Parathyroid adenoma (tissue), 2 donors: ENCODE results near the gene SET.

Experiments used
- H2AFZ ChIP-seq: fragments of 300-600 bp; sonication (generic); one replicate; pipeline ENCODE4 v1.7.0; 2017; ENCODE audit warnings: antibody characterized with exemption, mild to moderate bottlenecking
- H3K27ac ChIP-seq: fragments of 300-600 bp; sonication (generic); one replicate; pipeline ENCODE4 v1.7.0; 2017
- H3K27me3 ChIP-seq: fragments of 300-600 bp; sonication (generic); one replicate; pipeline ENCODE4 v1.7.0; 2017; ENCODE audit warnings: low read length; ENCODE audit not compliant: control insufficient read depth, insufficient read depth
- H3K36me3 ChIP-seq: fragments of 300-600 bp; sonication (generic); one replicate; pipeline ENCODE4 v1.7.0; 2017; ENCODE audit warnings: low read length; ENCODE audit not compliant: control insufficient read depth, insufficient read depth
- H3K4me1 ChIP-seq: fragments of 300-600 bp; sonication (generic); one replicate; pipeline ENCODE4 v1.7.0; 2017; ENCODE audit warnings: control low read depth
- H3K4me2 ChIP-seq: fragments of 300-600 bp; sonication (generic); one replicate; pipeline ENCODE4 v1.7.0; 2017; ENCODE audit warnings: low read length
- H3K4me3 ChIP-seq: fragments of 300-600 bp; sonication (generic); one replicate; pipeline ENCODE4 v1.7.0; 2017; ENCODE audit warnings: low read depth, low read length
- H3K79me2 ChIP-seq: fragments of 300-600 bp; sonication (generic); one replicate; pipeline ENCODE4 v1.7.0; 2017; ENCODE audit warnings: control low read depth
- H3K9ac ChIP-seq: fragments of 300-600 bp; sonication (generic); one replicate; pipeline ENCODE4 v1.7.0; 2017; ENCODE audit warnings: mild to moderate bottlenecking
- H3K9me3 ChIP-seq: fragments of 300-600 bp; sonication (generic); one replicate; pipeline ENCODE4 v1.7.0; 2017; ENCODE audit warnings: low read length; ENCODE audit not compliant: control insufficient read depth
- TF ChIP-seq, protein P1 (sequence below): fragments of 300-600 bp; sonication (generic); IDR thresholded peaks from one replicate; pipeline ENCODE4 v1.7.0; 2017; ENCODE audit warnings: antibody characterized with exemption, mild to moderate bottlenecking
- donor health status: primary hyperparathyroidism.

SET gene

DNA sequence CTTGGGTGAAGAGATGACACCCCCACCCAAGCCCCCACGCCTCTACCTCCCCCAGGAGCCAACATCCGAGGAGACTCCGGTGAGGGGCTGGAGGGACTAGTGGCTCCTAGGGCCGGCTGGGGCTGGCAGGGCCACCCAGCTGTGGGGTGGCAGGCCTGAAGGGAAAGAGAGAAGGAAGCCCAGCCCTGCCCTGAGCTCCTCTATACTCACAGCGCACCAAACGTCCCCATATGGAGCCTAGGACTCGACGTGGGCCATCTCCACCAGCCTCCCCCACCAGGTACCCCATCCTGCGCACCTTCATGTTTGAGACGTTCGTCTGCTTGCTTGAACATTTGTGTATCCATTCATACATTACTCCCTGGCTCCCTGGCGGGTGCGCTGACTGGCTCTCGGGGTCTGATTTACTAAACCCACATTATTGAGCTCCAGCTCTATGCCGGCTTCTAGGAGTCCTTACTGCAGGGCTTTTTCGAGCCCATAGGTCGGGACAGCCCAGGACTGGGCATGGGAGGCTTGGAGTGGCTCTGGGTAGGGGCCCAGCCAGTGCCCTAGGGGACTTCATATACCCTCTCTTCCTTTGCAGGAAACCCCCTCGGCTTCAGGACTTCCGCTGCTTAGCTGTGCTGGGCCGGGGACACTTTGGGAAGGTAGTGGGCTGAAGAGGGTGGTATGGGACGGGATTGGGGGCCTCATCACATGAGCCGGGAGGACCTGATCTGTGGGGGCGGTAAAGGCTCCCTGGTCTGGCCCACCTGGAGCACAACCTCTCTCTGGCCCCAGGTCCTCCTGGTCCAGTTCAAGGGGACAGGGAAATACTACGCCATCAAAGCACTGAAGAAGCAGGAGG lies 25.8 kb downstream of the SET start:
- H3K9ac ChIP-seq, result no peak overlapping the region
- no peak overlapping the region for H3K4me3 ChIP-seq
- no peak overlapping the region for H2AFZ ChIP-seq
- no peak overlapping the region for H3K27ac ChIP-seq
- no peak overlapping the region for H3K4me2 ChIP-seq
- H3K79me2 ChIP-seq, result no peaks in the 10 kb centered on the region
- H3K9me3 ChIP-seq, result no peaks in the 10 kb centered on the region
- H3K27me3 ChIP-seq, result no peaks in the 10 kb centered on the region
- TF ChIP-seq, protein P1, sequence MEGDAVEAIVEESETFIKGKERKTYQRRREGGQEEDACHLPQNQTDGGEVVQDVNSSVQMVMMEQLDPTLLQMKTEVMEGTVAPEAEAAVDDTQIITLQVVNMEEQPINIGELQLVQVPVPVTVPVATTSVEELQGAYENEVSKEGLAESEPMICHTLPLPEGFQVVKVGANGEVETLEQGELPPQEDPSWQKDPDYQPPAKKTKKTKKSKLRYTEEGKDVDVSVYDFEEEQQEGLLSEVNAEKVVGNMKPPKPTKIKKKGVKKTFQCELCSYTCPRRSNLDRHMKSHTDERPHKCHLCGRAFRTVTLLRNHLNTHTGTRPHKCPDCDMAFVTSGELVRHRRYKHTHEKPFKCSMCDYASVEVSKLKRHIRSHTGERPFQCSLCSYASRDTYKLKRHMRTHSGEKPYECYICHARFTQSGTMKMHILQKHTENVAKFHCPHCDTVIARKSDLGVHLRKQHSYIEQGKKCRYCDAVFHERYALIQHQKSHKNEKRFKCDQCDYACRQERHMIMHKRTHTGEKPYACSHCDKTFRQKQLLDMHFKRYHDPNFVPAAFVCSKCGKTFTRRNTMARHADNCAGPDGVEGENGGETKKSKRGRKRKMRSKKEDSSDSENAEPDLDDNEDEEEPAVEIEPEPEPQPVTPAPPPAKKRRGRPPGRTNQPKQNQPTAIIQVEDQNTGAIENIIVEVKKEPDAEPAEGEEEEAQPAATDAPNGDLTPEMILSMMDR, result no peak
- H3K4me1 ChIP-seq, result no peaks in the 10 kb centered on the region
- H3K36me3 ChIP-seq, result no peaks in the 10 kb centered on the region

DNA sequence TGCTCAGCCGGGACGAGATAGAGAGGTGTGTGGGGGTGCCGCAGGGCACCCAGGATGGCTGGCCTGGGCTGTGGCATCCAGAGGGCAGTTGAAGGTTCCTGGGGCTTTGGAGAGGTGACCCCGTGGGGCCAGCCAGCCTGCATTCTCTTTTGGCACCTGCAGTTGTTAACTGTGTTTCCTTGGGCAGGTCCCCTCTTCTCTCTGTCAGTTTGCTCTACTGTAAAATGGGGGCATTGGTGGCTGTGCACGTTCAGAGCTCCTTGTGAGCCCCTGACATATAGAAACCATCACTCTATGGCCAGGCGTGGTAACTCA lies 26.4 kb downstream of the SET start:
- no peak overlapping the region for H3K4me2 ChIP-seq
- H3K27me3 ChIP-seq, result no peaks in the 10 kb centered on the region
- H3K4me1 ChIP-seq, result no peaks in the 10 kb centered on the region
- no peak overlapping the region for H3K4me3 ChIP-seq
- no peaks in the 10 kb centered on the region for H3K9me3 ChIP-seq
- no peak overlapping the region for H3K9ac ChIP-seq
- no peaks in the 10 kb centered on the region for H3K79me2 ChIP-seq
- H2AFZ ChIP-seq, result no peak overlapping the region
- H3K27ac ChIP-seq, result no peak overlapping the region
- TF ChIP-seq, protein P1, result no peak
- no peaks in the 10 kb centered on the region for H3K36me3 ChIP-seq

DNA sequence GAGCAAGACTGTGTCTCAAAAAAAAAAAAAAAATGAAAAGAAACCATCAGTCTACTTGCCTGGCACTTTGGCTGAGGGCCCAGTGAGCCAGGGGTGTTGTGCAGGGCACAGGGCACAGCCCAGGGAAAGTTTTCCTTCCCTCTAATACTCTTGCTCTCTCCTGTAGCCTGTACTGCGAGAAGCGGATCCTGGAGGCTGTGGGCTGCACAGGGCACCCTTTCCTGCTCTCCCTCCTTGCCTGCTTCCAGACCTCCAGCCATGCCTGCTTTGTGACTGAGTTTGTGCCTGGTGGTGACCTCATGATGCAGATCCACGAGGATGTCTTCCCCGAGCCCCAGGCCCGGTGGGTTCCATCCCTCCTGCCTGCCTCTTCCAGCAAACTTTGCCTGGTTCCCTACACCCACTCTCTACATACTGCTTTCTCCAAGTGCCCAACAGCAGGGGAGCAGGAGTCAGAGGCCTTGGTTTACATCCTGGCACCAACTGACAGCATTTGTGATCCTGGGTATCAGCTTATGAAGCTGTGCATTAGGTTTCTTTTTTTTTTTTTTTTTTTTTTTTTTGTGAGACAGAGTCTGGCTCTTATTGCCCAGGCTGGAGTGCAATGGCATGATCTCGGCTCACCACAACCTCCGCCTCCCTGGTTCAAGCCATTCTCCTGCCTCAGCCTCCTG lies 27.7 kb downstream of the SET start:
- TF ChIP-seq, protein P1, result no peak
- Histone ChIP-seq H3K27ac (no peak overlapping the region), H3K9me3 (no peaks in the 10 kb centered on the region), H3K79me2 (no peaks in the 10 kb centered on the region), H3K27me3 (no peaks in the 10 kb centered on the region), H3K4me2 (no peak overlapping the region), H3K9ac (no peak overlapping the region), H2AFZ (no peak overlapping the region), H3K36me3 (no peaks in the 10 kb centered on the region), H3K4me1 (no peaks in the 10 kb centered on the region), H3K4me3 (no peak overlapping the region)

DNA sequence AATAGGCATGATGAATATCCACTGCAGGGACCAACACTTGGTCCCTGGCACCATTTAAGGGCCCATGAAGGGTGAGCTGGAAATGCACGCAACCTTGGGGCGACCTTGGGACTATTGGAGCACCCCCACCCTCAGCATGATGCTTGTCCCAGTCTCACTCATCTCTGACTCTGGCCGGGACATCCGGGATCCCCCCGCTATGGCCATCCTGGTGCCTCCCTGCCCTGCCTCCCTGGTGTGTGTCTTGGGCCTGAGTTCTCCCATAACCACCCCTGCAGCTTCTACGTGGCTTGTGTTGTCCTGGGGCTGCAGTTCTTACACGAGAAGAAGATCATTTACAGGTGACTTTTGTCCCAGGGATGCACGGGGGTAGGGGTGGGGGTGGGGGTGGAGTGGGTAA lies 29.0 kb downstream of the SET start:
- Histone ChIP-seq H3K9me3 (no peaks in the 10 kb centered on the region), H3K4me2 (no peak overlapping the region), H3K4me3 (no peak overlapping the region), H3K36me3 (no peaks in the 10 kb centered on the region), H2AFZ (no peak overlapping the region), H3K27me3 (no peaks in the 10 kb centered on the region), H3K4me1 (no peaks in the 10 kb centered on the region), H3K79me2 (no peaks in the 10 kb centered on the region), H3K27ac (no peak overlapping the region), H3K9ac (no peak overlapping the region)
- TF ChIP-seq, protein P1, result no peak
